Measurements from ENCODE around the gene HIVEP2. TPM values are rescaled to one million over a fixed set of nuclear protein-coding genes. Genes with fewer than 3 reads are reported as not detected.

The HIVEP2 gene
- total RNA-seq, 2 donors from 2014 or later = 1.7 to 2.4 TPM

- H3K36me3 Mint-ChIP-seq (ENCODE audit: low read depth) = no peaks in the 10 kb centered on the region
- Histone ChIP-seq H3K27ac (ENCODE audit: low read depth, low read length) (no peak overlapping the region), H3K4me1 (ENCODE audit: control insufficient read depth, insufficient read depth, low read length) (no peaks in the 10 kb centered on the region), H3K9ac (ENCODE audit: extremely low read depth, low read length, poor library complexity, severe bottlenecking) (no peak overlapping the region), H3K4me3 (ENCODE audit: low read length) (no peak overlapping the region), H3K27me3 (ENCODE audit: control insufficient read depth, insufficient read depth, low read length, poor library complexity, severe bottlenecking) (no peaks in the 10 kb centered on the region), H3K9me3 (ENCODE audit: control insufficient read depth, low read length) (no peaks in the 10 kb centered on the region), H3K36me3 (ENCODE audit: control insufficient read depth, insufficient read depth, low read length) (no peaks in the 10 kb centered on the region)
- no peaks in the 10 kb centered on the region for H3K9me3 Mint-ChIP-seq
- H3K27ac Mint-ChIP-seq = no peak overlapping the region
- no peak overlapping the region for H3K4me3 Mint-ChIP-seq
- no peaks in the 10 kb centered on the region for H3K27me3 Mint-ChIP-seq (ENCODE audit: insufficient read depth)
- TF ChIP-seq CTCF (conservative IDR thresholded peaks at IDR 0.05) = no peak
- DNase-seq = no peak
- H3K4me1 Mint-ChIP-seq = peaks cover 9% of the 10 kb centered on the region
Observed at GRCh38 chr6:142718667-142719191, 226.2 kb downstream of the HIVEP2 start.

- H3K4me3 ChIP-seq (ENCODE audit: low read length) = no peak overlapping the region
- WGBS, 2 experiments (ENCODE audit: insufficient coverage in 1 of 2, insufficient read length in 1 of 2) = 96 to 100% methylated on average over 1 to 2 of the region's 2 CpGs
- H3K9ac ChIP-seq (ENCODE audit: extremely low read depth, low read length, poor library complexity, severe bottlenecking) = no peak overlapping the region
- H3K9me3 Mint-ChIP-seq = peaks cover 10% of the 10 kb centered on the region
- peaks cover 9% of the 10 kb centered on the region for H3K4me1 Mint-ChIP-seq
- no peaks in the 10 kb centered on the region for H3K4me1 ChIP-seq (ENCODE audit: control insufficient read depth, insufficient read depth, low read length)
- H3K36me3 Mint-ChIP-seq (ENCODE audit: low read depth) = no peaks in the 10 kb centered on the region
- H3K4me3 Mint-ChIP-seq = no peak overlapping the region
- H3K27ac ChIP-seq (ENCODE audit: low read depth, low read length) = no peak overlapping the region
- no peaks in the 10 kb centered on the region for H3K9me3 ChIP-seq (ENCODE audit: control insufficient read depth, low read length)
- DNase-seq = peak; percentile 68
- H3K36me3 ChIP-seq (ENCODE audit: control insufficient read depth, insufficient read depth, low read length) = no peaks in the 10 kb centered on the region
- H3K27ac Mint-ChIP-seq = no peak overlapping the region
- H3K27me3 ChIP-seq (ENCODE audit: control insufficient read depth, insufficient read depth, low read length, poor library complexity, severe bottlenecking) = no peaks in the 10 kb centered on the region
- peaks cover 4% of the 10 kb centered on the region for H3K27me3 Mint-ChIP-seq (ENCODE audit: insufficient read depth)
- no peak for TF ChIP-seq CTCF (conservative IDR thresholded peaks at IDR 0.05)
Observed at GRCh38 chr6:142716097-142716496, 228.9 kb downstream of the HIVEP2 start.

- DNase-seq = peak; percentile 46
- Histone ChIP-seq H3K27ac (ENCODE audit: low read depth, low read length) (no peak overlapping the region), H3K36me3 (ENCODE audit: control insufficient read depth, insufficient read depth, low read length) (no peaks in the 10 kb centered on the region), H3K27me3 (ENCODE audit: control insufficient read depth, insufficient read depth, low read length, poor library complexity, severe bottlenecking) (no peaks in the 10 kb centered on the region), H3K4me3 (ENCODE audit: low read length) (no peak overlapping the region), H3K9ac (ENCODE audit: extremely low read depth, low read length, poor library complexity, severe bottlenecking) (no peak overlapping the region), H3K9me3 (ENCODE audit: control insufficient read depth, low read length) (no peaks in the 10 kb centered on the region), H3K4me1 (ENCODE audit: control insufficient read depth, insufficient read depth, low read length) (no peaks in the 10 kb centered on the region)
- H3K36me3 Mint-ChIP-seq (ENCODE audit: low read depth) = no peaks in the 10 kb centered on the region
- 88 to 92% methylated on average over 5 to 7 of the region's 7 CpGs for WGBS, 2 experiments (ENCODE audit: insufficient coverage in 1 of 2, insufficient read length in 1 of 2)
- peaks cover 4% of the 10 kb centered on the region for H3K27me3 Mint-ChIP-seq (ENCODE audit: insufficient read depth)
- peaks cover 9% of the 10 kb centered on the region for H3K4me1 Mint-ChIP-seq
- H3K9me3 Mint-ChIP-seq = peaks cover 10% of the 10 kb centered on the region
- H3K27ac Mint-ChIP-seq = no peak overlapping the region
- no peak overlapping the region for H3K4me3 Mint-ChIP-seq
- TF ChIP-seq CTCF (conservative IDR thresholded peaks at IDR 0.05) = no peak
Observed at GRCh38 chr6:142714951-142715785, 229.8 kb downstream of the HIVEP2 start.

Measured in endodermal cell (in vitro differentiated cells).